HG02870 (cell line): ENCODE measurements around the gene SLC6A7.

Experiments used
- ATAC-seq: cut with Tn5 transposase; IDR thresholded peaks from one replicate; pipeline ENCODE4 v1.9.1; 2021; ENCODE audit warnings: mild to moderate bottlenecking, moderate library complexity; ENCODE audit not compliant: unreplicated experiment

SLC6A7 gene

DNA sequence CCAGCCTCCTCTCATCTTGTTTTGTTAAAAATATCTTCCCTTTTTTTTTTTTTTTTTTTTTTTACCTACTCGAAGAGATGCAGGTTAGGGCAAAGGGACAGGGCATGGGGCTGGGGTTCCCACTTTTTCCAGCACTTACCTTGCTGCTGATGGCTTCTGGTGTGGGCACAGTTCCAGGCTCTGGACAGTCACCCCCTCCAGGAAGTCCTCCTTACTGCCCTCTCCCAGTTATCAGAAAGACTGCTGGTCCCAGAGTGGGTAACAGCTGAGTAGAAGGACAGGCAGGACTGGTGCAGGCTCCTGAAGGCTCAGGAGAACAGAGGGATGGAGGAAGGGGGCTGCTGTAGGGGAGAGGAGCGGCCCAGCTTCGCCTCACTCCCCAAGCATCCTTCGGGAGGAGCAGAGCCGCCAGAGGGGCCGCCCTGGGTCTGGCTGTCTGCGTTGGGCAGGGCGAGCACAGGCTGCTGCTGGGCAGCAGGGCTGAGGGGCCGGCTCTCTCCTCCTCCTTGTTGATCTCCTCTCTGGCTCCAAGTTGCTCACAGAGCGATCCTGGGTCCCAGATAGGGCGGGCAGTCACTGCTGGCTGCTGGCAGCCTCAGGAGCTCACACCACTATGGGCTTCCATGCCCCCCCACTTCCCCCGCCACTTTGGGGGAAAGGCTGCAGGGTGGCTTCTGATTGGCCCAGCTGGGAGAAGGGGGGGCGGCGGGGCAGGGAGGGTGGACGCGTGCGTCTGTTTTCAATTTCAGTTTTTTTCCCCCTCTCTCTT is 34.4 kb upstream of the SLC6A7 start, which contains the start of gene PDGFRB:
PDGFRB (minus strand) TSS at position 588 of the 769 bp plus-strand sequence. CDS start 18,798 bp downstream, outside the sequence.
- peak; percentile 46 for ATAC-seq

DNA sequence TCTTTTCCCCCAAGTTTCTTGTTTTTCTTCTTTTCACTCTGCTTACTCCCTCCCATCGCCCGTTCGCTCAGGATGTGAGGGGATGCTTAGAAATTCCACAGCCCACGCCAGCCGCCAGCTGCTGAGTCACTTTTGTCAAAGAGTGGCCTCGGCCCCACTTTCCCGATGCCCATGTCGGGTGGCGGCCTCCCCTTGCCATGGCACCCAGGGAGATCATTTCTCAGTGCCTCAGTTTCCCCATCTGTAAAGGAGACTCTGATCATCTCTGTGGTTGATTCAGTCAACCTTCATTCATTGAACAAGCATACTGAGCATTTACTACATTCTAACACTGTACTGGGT is 33.9 kb upstream of the SLC6A7 start:
- ATAC-seq: no peak

DNA sequence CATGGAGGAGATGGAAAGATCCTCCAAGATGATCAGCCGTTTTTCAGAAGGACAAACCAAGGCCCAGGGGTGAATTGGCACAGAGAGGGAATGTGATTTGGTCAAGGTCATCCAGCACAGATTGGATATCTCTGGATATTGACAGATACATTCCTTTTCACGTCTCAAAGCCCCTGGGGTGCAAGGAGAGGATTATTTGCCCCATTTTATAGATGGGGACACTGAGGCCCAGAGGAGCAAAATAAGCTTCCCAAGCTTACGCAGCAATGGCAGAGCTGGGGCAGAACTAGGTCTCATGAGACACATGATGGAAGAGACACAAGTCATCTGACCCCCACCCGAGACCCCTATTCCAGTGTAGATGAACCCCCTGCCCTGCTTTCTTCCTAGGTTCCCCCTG is 33.3 kb upstream of the SLC6A7 start:
- ATAC-seq: no peak

DNA sequence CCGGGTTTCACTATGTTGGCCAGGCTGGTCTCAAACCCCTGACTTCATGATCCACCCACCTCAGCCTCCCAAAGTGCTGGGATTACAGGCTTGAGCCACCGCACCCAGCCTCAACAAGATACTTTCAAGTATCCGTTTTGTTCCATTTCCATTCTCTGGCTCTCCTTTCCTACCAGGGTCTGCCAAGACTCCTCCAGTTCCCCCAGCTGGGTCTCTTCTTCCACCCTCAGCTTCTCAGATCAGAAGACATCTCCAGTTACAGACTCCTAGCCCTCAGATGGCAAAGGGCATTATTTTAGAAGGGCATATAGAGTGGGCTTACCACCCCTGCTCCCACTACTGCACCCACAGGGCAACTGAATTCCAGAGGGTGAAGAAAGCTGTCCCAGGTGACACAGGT is 32.7 kb upstream of the SLC6A7 start:
- no peak for ATAC-seq

DNA sequence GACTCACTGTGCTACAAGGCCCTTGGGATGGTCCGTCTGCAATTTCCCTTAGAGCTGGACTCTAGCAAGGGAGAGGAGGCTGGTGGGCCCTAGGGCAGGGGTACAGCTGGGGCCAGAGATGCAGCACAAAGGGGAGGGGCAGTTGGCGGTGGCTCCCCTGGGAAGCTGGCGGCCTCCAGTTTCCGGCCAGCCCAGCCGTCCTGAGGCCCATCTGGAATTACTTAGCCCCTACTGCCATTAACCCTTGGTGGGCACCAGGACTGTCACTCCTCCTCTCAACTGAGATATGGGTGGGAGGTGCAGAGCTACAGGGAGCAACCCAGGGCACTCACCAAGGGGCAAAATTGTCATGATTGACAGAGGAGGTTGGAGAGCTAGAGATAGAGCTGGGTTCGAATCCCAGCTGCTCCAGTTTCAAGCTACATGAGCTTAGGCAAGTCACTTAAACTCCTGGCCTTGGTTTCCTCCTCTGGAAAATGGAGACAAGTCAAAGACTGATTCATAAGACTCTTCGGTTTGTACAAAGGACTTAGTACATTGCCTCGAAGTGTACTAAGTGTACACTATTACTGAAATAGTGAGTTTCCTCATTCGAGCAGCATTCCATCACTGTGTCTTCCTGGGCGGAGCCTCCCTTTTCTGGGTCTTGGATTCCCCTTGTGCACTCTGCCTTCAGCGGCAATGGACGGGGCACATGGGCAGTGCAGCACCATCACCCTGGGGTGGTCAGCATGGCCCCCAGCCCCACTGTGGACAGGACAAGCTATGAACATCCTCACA is 31.5 kb upstream of the SLC6A7 start:
- ATAC-seq: no peak

DNA sequence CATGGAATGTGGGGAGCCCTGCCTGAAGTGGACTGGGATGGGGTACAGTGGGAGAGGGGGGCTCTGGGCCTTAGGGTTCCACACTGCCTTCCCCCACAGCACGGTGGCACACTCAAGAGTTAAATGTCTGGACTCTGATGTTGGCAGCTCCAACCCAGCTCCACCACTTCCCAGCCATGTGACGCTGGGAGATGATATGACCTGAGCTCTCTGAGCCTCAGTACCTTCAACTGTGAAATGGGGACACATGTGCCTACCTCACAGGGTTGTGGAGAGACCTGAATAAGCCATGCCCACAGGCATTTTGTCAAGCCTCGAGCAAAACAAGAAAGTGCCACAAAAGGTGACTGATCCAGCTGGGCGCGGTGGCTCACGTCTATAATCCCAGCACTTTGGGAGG is 30.8 kb upstream of the SLC6A7 start:
- ATAC-seq: no peak

DNA sequence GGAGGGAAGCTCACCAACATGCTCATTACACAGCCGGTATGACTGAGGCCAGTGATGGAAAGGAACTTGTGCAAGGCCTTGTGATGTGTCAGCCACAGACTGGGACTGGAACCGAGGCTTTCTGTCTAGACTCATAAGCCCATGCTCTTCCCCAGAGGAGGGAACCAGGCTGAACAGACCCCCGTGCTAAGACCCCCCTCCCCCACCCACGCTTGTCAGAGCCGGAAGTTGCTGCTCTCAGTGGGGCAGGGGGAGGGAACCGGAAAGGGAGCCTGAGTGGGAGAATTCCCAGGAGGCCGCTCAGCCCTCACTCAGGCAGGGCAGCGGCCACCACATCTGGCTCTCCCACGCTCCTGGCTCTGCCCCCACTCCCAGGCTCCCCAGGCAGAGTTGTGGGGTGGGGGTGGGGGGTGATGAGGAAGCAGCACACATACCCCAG is 30.1 kb upstream of the SLC6A7 start:
- ATAC-seq: no peak

DNA sequence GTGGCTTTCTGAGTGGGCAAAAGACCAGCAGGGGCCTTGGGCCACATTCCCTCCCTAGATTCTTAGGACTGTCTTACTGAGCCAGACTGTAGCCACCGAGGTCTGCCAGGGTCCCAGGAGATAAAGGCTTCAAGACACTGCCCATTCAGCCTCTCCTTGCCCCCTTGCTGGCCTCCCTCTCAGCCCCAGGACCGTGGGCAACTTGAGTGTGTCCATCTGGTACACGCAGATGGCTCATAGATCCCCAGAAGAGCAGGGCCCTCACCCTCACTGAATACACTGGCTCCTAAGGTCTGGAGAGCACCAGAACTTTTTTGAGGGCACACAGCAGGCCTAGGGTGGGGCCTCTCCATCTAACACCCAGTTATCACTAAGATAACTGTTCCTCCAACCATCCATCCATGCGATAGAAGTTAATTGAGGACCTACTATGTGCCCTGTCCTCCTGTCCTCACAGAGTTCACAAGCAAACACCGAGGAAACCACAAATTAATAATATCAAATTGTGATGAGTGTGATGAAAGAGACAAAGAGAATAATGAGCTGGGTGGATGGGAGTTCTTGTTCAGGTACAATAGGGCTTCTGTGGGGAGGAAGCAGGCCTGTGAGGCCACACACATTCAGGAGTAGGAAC is 29.3 kb upstream of the SLC6A7 start:
- no peak for ATAC-seq

DNA sequence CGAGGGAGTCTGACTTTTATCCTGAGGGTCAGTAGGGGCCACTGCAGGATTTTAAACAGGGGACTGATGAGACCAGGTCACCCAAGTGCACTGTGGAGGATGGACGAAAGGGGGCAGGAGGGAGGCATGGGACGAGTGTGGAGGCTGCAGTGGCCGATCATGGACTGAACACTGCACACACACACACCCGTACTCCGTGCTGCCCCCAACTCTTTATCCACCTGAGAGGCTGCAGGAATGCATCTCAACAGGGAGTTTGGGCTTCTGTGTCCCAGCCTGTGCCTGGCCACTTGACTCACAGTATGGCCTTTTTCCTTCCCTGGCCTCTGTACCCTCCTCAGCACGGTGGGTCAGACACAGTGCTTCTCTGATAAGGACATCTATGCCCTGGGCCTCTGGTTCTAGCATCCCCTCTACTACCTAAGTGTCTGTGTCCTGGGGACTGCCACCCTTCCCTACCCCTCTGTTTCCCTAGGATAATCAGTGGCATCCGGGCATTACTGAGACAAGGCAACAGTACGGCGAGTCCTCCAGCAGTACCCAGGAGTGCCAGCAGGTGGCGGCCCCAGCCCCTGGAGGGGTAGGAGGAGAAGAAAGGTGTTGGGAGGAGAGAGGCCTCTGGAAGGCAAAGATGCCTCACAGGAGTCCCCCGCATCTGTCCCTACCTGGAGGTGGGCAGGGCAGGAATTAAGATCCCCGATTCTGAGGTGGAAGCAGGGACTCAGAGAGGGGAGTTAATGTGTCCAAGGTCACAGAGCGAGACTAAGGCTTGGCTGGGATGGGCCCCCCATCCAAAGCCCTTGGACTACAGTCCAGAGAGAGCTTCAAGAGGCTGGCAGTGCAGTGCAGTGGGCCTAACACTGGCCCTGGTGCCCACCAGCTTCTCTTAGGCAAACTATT is 28.4 kb upstream of the SLC6A7 start:
- ATAC-seq: peak; percentile 71

DNA sequence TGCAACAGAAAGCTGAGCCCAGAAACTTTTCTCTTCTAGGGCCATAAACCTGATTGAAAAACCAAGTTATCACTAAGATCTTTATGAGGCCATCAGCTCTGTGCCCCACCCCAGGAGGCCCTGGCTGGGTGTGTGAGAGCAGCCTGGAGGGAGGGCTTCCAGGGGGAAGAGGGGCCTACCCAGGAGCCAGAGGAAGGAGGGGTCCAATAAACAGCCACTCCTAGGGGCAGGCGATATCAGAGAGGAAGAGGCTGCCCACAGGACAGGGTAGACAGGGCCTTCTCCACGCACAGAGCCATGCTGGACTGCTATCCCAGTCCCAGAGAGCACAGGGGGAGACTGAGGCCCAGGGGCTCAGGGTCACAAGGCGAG is 27.7 kb upstream of the SLC6A7 start:
- no peak for ATAC-seq

DNA sequence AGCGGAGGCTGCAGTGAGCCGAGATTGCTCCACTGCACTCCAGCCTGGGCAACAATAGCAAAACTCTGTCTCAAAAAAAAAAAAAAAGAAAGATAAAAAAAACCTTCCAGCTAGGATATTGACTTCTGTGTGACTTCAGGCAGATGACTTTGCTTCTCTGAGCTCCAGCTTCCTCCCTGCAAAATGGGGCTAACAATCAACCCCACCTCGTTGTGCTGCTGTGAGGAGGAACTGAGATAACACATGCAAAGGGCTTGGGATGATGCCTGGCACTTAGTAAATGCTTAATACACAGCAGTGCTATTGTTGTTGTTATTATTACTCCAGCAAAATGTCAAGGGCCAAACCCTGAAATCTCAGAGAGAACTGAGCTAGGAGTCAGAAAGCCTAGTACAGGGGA is 26.8 kb upstream of the SLC6A7 start:
- ATAC-seq: no peak

DNA sequence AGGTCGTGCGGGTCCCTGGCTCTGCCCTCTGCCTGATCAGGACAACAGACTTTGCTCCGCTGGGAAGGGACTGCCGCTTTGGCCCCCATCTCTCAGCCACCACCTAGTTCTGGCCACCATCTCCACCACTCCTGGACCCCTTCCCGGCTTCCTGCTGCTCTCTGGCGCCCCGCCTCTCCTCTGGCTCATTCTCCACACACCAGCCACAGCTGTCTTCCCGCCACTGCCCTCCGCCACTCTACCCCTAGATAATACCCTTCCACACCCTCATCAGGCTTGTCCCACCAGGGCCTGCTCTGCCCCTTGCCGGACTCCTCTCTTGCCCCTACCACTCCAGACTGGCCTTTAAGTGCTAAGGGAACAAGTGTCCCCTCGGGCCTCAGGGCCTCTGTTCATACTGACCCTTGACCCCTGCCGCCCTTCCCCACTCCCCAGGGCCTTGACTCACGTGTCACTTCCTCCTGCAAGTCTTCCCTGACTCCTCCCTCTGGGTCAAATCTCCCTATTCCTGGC is 26.3 kb upstream of the SLC6A7 start:
- no peak for ATAC-seq

DNA sequence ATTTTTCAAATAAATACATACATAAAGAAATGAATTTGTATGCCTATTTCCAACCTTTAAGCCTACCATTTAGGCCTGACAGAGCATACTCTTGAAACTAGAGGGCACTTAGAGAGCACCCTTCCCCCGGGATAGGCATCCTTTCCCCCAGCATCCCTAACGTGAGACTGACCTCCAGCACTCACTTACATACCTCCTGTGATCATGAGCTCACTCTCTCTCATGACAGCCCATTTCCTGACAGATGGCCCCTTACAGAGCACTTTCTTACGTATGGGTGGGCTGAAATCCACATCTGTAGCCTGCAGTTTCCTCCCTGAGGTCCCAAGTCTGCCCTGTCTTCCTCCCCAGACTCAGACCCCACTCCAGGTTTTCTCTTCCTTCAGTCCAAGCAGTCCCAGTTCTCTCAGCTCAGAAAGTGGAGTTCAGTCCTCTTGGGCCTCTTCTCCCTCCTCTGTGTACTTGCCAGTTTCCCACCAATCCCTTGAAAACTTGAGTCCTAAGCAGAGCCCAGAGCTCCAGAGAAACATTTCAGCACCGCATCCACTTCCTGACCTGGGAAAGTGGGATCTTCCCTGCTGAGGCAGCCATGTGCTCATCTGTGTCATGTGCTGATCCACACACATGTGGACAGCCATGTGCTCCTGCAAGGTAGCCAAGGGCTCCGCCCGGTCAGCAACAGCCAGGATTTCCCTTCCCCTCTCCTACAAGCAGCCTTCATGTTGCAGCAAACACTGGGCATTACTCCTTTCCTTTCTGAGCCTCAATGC is 25.5 kb upstream of the SLC6A7 start:
- no peak for ATAC-seq

DNA sequence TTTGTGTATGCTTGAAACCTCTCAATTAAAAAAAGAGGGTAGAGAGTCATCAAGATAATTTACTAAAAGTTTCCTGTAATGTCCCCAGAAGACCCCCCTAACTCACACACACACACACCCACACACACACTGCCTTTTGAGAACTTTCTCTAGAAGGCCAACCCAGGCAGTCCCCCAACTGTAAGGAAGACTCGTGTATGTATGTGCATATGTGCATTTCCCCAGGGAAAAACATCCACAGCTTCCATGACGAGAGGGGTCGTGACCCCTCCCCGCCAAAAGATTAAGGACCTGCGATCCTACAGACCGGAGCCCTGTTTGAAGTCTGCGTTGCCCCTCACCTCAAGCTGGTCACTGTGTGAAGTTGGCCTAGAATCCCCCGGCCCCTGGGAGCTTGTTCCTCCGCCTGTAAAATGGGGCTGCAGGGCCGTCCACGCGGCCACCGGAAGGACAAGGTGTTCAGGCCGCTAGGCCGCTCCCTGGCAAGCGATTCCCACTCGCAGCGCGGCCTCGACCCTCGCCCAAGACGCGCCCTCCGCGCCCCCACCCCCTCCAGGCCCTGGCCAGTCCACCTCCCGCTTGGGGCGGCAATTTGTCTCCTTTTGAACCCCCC is 23.7 kb upstream of the SLC6A7 start:
- no peak for ATAC-seq

DNA sequence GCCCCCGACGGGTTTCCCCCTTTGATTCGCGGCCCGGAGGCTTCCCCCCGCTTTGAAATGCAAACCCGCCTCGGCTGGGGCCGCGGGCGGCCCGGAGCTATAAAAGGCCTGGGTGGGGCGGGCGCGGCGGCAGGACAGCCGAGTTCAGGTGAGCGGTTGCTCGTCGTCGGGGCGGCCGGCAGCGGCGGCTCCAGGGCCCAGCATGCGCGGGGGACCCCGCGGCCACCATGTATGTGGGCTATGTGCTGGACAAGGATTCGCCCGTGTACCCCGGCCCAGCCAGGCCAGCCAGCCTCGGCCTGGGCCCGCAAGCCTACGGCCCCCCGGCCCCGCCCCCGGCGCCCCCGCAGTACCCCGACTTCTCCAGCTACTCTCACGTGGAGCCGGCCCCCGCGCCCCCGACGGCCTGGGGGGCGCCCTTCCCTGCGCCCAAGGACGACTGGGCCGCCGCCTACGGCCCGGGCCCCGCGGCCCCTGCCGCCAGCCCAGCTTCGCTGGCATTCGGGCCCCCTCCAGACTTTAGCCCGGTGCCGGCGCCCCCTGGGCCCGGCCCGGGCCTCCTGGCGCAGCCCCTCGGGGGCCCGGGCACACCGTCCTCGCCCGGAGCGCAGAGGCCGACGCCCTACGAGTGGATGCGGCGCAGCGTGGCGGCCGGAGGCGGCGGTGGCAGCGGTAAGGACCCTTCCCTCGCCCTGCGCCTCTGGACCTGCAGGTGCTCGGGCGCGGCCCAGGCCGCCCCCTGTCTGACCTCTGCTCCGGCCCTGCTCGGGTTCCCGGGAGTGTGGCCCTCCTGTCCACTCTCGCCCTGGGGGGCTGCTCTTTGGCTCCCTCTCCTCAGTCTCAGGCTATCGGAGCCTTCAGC is 23.0 kb upstream of the SLC6A7 start, which contains the start of gene CDX1:
CDX1 (plus strand) TSS at position 129 of the 862 bp plus-strand sequence; CDS start at position 228, 99 bp downstream.
- ATAC-seq: no peak

DNA sequence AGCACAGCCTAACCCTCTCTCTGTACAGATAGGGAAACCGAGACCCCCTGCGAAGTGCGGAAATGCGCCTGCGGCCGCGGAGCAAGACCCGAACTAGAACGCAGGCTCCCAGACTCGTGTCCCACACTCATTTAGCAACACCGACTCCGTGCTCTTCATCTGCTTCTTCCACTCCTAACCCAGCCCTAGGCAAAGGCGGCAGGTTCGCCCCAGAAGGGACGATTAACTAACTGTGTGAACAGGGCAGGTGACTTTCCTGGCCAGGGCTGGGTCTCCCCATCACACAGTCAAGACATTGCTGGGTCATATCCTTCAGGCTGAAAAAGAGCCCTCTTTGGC is 22.4 kb upstream of the SLC6A7 start:
- no peak for ATAC-seq

DNA sequence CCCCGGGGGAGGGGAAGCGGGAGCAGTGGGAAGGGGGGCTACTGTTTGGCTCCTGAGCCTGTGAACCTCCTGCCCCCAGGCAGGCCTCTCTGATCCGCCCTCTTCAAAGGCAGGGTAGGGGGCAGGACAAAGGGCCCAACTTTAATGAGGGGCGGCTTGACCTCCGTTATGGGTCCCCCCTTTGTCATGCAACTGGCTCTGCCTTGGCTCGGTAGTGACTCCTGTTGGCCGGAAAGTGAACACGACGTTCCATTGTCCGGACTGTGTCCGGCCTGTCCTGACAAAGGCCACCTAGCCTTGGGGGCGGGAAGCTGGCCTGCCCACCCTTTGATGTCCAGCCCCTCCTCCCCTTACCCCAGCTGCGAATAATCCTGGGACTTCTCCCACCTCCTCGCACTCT is 22.0 kb upstream of the SLC6A7 start:
- no peak for ATAC-seq

DNA sequence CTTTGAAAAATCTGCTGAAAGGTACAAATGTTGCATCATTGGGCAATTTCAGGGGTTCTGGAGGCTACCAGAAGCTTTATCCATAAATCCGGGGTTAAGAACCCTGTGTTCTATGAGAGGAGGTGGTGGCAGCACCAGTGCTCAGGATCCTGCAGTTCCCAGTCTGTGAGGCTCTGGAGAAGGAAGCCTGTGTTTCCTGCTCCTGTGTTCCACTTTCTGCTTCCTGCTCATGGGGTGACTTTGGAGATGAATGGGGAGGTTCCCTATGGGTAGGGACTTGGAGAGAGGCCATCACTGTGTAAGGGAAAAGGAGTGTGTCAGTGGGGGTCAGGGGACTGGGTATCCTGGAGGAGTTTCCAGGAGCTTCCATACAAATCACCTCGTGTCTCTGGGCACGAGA is 21.0 kb upstream of the SLC6A7 start:
- no peak for ATAC-seq

DNA sequence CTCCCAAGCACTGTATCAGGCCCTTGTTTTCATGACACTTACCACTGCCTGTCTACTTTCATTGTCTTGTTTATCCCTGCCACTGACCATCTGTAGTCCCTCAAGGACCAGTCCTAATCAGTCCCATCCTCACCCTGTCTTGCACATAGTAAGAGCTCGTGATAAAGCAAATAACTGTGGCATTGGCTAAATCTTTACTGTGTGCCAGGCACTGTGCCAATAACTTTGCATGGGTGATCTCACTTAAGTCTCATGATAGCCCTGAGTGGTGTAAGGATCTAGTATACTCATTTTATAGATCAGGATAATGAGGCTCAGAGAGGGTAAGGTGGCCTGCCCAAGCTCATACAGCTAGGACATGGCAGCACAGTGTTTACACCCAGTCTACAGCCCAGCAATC is 17.7 kb upstream of the SLC6A7 start:
- no peak for ATAC-seq
